Erythroblast (primary cell): Measurements from ENCODE around the gene TAS2R1.

Source experiments
- DNase-seq, 2 experiments: peaks; one replicate each; lab custom pipeline; 2025; lab: John Stamatoyannopoulos, UW
- GATA1 ChIP-seq: IDR thresholded peaks from 2 replicates; pipeline ENCODE4 v1.6.1; 2011; ENCODE audit warnings: low read depth, mild to moderate bottlenecking, control low read depth, low read length, moderate library complexity
- POLR2A ChIP-seq: IDR thresholded peaks from 2 replicates; pipeline ENCODE4 v1.6.1; 2011; ENCODE audit warnings: mild to moderate bottlenecking, low read length

TAS2R1 gene

GRCh38 chr5:9589049-9589835 lies 40.9 kb downstream of the TAS2R1 start:
- DNase-seq, result no peak
- TF ChIP-seq POLR2A (no peak), GATA1 (no peak)

- no peak for DNase-seq
- TF ChIP-seq GATA1 (no peak), POLR2A (no peak)
Measured at GRCh38 chr5:9588254-9588653, 41.9 kb downstream of the TAS2R1 start.

DNA sequence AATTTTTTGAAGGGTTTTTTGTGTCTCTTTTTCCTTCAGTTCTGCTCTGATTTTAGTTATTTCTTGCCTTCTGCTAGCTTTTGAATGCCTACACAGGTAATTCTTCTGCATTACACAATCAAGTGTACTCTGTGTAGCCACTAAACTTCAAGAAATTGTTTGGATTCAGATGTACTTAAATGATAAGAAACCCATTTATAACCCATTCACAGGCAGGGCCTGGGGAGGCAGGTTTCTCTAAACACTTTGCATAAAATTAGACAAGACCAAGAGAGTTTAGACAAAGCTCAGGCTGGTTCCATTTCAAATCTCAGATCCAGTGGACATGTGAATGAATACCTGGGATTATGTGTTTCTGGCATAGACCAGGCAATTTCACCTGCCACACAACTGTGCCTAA lies 43.0 kb downstream of the TAS2R1 start:
- no peak for TF ChIP-seq GATA1
- no peak for TF ChIP-seq POLR2A
- no peak for DNase-seq

DNA sequence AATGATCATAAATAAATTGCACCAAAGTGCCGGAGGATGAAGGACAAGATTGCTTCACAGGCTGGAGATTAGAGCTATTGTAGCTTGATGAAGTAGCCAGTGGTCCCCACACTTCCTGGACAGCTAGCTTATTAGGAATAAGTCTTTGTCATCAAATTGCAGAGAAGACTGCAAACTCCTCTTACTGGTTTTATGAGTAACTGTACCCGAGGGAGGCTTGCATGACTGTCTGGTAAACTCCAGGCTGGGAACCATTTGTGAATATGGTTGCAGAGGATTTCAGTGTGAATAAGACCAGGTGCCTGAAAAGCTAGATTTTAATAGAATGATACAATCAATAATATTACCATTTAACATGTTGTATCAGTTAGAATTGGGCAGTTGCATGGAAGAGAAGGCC lies 47.7 kb downstream of the TAS2R1 start:
- TF ChIP-seq POLR2A (no peak), GATA1 (no peak)
- DNase-seq, result no peak
